NCI-H187 (cell line): ENCODE data around the gene PDIA5.

Source experiments
- DNase-seq, 2 experiments: peaks; one replicate each; lab custom pipeline; 2025; lab: John Stamatoyannopoulos, UW

Gene PDIA5

GRCh38 chr3:123066896-123067688 is at the start of gene PDIA5:
Gene PDIA5 (plus strand): TSS chr3:123067025. CDS start chr3:123067165, 140 bp downstream.
- peak; percentile 68 to 73 for DNase-seq

- no peak for DNase-seq
Measured at GRCh38 chr3:123018683-123019082, 48.1 kb upstream of the PDIA5 start.

DNA sequence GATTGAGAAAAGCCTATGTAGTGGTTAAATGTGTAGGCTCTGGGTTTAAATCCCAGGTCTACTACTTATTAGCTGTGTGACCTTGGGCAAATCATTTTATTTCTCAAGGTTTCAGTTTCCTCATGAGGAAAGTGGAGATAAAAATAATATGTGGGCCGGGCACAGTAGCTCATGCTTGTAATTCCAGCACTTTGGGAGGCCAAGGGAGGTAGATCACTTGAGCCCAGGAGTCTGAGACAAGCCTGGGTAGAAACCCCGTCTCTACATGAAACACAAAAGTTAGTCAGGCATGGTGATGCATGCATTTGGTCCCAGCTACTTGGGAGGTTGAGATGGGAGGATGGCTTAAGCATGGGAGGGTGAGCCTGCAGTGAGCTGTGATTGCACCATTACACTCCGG is 47.7 kb upstream of the PDIA5 start:
- DNase-seq: no peak

GRCh38 chr3:123019591-123019990 is 47.2 kb upstream of the PDIA5 start:
- no peak for DNase-seq

GRCh38 chr3:123020709-123021108 is 46.1 kb upstream of the PDIA5 start:
- DNase-seq: no peak

- DNase-seq: no peak
Measured at GRCh38 chr3:123021388-123021787, 45.4 kb upstream of the PDIA5 start.

- no peak for DNase-seq
Measured at GRCh38 chr3:123021996-123022510, 44.8 kb upstream of the PDIA5 start.

GRCh38 chr3:123024056-123024455 is 42.8 kb upstream of the PDIA5 start:
- DNase-seq: no peak

DNA sequence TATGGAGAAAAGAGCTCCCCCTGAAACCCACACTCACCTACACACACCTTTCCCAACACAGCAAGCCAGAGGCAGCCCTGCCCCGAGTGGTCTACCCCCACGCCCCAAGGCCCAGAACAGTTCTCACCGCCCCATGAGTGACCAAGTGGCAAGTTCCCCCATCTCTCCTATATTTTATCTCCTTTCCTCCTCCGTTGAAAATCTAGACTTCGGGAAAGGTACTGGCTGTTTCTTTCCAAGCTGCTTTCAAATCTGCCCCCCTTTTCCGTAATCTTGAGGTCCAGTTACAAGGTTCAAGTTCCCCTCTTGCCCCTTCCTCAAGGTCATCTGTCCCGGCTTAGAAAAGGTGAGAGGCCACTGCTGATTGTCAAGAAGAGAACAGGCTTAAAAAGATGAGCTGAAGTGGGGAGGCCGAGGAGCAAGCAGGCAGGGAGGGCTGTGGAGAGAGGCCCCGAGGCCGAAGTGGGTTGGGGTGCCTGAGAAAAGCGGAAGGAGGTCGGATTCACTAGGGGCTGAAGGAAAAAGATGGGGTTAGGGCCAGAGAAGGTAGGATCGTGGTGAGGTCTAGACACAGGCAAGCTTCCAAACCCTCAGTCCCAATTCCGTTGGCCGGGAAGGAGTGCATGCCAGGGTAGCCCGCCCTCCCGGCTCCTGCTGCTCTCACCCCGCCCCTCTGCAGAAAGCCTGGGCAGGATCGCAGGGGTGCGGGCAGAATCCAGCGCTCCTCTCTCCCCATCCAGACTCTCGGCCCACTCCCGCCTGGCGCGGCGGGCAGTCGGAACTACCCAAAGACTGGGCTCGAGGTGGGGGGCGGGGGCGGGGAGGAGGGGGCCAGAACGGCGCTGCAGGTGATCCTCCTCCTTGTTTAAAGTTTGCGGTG is 40.9 kb upstream of the PDIA5 start:
- DNase-seq: no peak

DNA sequence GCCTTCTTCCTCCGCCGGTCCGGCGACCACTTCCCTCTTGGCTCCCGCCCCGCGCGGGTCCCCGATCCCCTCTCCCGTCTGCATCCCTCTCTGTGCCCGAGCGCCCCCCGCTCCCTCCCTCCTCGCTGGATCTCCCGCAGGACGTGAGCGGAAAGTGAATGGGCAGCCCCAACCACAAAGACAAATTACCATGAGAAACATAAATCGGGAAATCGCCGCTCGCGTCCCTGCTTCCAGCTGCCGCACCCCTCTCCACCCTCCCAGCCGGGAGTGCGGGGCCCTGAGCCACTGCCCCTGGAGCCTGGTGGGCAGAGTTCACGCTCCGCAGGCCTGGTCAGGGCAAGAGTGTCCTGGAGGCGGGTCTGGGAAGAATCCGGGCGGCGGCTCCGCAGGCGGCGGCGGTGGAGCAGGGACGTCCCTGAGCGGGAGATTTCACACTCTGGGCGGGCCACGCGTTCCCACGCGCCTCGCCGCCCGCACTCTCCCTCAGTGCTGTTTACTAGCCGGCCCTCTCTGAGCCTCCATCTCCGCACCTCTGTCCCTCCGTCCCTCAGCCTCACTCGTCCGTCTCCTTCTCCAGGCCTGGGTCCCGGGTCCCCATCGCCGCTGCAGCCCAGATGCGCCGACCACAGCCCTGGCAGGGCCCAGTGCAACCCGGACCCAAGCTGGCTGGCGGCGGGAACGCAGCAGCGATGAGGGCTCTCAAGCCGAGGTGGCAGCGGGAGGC is 40.1 kb upstream of the PDIA5 start:
- no peak for DNase-seq

DNA sequence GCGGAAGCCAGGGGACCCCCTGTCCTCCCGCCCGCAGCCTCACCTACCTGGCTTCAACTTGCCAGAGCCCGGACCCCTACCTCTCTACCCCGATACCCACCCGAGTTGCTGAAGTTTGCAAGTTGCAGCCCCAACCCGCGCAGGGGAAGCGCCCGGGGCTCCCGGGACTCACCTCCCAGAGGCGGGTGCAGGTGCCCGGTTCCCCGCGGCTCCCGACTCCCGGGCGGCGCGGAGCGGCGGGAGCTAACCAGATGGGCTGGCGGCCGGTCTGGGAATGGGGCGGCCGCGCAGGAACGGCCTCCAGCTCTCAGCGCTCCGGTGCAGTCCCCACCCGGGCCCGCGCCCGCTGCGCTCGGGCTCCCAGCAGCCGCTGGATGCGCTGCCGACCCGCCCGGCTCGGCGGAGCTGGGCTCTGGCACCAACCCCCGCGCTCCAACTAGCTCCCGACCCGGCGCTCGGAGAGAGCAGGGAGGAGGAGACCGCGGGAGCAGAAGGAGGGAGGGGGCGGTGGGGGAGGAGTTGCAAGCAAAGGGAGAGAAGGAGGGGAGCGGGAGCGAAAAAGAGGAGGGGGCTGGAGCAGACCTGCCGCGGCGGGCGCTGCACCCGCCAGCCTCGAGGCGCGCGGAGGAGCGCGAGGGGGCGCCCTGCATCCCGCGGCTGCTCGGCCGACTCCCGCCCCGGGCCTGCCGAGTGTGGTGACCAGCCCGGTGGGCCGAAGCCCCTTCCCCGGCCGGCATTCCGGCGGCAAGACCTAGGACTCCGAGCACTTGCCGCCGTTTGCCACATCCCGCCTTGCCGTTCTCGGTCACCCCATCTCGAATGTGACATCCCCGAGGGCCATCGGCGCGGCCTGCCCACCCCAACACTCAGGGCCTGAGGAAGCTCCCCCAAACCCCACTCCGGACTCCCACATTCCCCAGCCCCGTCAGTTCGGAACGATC is 39.3 kb upstream of the PDIA5 start, which contains the start of gene SEMA5B:
Gene SEMA5B (minus strand): TSS at position 472 of the 941 bp plus-strand sequence. CDS start 66,500 bp downstream, outside the sequence.
- no peak for DNase-seq

GRCh38 chr3:123028233-123028828 is 38.5 kb upstream of the PDIA5 start:
- DNase-seq: peak; percentile 6 to 34

- no peak for DNase-seq
Measured at GRCh38 chr3:123031051-123031450, 35.8 kb upstream of the PDIA5 start.

DNA sequence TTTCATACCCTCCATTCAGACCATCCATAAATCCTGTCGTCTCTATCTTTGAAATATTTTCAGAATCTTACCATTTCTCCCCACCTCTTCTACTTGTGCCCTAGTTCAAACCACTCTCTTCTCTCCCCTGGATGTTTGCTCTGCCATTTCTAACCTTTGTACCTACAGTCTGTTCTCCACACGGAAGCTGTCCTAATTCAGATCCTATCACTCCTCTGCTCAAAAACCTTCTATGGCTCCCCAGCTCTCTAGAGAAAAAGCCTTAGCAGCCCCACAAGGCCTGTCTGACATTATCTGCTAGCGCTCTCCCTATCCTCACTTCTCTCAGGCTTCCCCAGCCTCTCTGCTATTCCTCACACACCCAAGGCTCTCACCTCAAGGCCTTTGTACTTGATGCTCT is 34.8 kb upstream of the PDIA5 start:
- no peak for DNase-seq

DNA sequence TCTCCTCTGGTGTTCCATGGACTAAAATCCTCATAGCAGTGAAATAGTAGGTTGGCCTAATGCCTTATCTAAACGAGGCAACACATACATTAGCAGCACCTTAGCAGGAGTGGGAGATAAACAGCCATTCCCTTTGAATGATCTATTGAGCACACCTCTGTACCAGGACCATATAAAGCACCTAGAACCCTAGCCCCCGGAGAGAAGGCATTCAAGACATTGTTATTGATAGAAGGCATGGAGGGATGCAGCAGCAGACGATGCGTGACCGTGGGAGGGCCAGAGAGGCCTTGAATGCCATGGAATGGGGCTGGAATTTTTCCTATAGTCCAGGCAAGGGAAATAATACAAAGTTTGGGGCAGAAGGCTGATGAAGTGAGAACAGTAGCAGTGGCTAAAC is 32.7 kb upstream of the PDIA5 start:
- DNase-seq: no peak

DNA sequence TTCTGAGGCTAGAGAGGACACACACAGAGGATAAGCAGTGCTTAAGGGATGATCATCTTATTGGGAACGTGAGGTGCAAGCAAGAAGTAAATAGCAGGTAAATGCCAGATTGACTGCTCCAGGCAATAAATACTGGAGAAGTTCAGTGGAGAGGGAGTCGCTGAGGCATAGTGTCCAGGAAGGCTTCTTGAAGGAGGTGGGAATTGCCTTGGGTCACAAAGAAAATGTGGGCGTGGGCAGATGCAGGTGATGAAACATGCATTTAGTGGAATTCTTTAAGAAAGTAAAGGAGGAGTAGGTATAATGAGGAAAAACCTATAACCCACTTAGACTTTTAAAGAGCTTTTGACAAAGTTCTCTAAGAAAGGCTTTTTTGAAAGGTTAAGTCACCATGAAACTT is 31.8 kb upstream of the PDIA5 start:
- no peak for DNase-seq

DNA sequence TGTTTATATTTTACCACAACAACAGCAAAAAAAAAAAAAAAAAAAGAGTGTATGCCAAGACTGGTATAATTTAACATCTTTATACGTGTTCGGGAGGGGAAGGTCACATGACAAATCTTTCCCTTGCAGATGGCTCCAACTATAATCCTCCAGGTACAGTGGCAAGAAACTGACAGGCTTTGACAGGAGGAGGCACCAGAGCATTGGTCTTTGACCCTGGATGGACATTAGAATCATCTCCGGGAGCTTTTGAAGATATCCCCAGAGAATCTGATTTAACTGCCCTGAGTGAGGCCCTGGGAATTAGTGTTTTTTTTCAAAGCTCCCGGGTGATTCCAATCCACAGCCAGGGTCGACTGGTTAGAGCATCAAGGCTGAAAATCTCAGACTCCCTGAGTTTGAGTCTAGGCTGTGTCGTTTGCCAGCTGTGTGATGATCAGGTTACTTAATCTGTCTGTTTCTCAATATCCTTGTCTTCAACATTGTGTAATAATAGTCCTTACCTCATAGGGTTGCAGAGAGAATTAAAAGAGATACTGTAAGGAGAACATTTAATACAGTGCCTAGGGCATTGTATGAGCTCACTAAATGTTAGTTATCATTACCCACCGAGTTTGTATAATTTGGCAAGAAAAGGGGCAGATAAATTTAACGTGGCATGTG is 30.3 kb upstream of the PDIA5 start:
- DNase-seq: no peak

DNA sequence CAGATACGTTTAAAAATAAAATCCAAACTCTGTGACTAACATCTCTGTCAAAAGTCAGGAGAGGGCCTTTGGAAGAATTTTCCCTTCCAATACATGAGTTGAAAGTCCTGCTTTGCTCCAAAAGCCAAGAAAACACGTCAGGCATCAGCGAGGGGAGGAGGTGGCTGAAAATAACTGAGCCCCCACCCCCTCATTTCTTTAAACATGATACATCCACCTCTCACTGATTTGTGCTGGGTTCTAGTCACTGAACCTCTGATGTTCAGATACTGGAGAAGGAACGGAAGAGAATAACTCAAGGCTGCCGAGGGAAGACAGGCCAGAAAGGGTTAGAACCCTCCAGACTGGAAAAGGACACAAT is 29.8 kb upstream of the PDIA5 start:
- no peak for DNase-seq

DNA sequence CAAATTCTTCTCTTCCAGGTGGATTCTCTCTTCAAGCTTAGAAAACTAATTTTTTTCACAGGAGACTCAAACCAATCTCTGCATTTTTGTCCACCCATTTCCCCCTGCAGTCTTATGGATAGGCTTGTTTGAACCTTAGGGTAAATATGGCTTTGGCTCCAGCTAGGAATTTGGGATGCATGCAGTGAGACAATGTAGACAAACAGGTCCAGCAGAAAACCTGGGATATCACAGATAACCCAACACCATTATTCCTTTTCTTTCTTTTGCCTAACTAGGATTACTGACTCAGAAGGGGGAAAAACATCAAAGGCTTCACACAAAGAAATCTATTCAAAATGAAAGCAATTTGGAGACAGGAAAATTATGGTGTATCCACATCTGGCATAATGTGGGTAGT is 28.1 kb upstream of the PDIA5 start:
- DNase-seq: no peak

DNA sequence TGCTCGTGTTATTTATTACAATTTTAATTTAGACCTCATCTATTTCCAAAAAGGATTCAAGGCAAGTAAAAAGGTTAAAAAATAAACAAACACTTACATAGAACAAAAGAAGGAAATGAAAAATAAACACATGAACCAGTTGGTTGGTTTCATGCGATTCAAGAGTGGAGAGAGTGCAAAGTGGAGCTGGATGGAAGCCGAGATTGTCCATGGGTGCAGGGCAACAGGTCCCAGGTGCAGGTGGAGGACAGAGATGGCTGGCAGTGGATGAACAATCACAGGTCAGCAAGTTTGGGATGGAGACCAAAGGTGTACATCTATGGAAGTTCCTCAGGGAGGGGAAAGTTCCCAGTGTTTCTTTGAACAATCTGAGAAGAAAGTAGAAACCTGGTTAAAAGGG is 27.6 kb upstream of the PDIA5 start:
- no peak for DNase-seq
